Psoas muscle (tissue), 8 donors: Measurements from ENCODE around the gene DSC2. TPM values are rescaled to one million over a fixed set of nuclear protein-coding genes. Genes with fewer than 3 reads are reported as not detected.

ENCODE experiments used
- ATAC-seq, 4 donors: fragments of 200-7000 bp; cut with Tn5 transposase; one replicate each; pipeline ENCODE4 v1.9.1; 2020; ENCODE audit warnings: moderate library complexity in 3 of 4, mild to moderate bottlenecking in 2 of 4
- DNase-seq, 2 donors: peaks; one replicate each; pipeline ENCODE4 v3.0.0-alpha.2; 2020
- H3K27ac ChIP-seq: fragments of 200-600 bp; one replicate; pipeline ENCODE4 v1.8.0; 2022
- H3K27me3 ChIP-seq, 3 donors: fragments of 200-600 bp in 1 of 3; one replicate each; pipeline versions ENCODE4 v1.6.1 to v1.8.0; 2013 to 2022; ENCODE audit warnings: low read length in 2 of 3, mild to moderate bottlenecking in 2 of 3, moderate library complexity in 1 of 3; ENCODE audit not compliant: insufficient read depth in 3 of 3
- H3K36me3 ChIP-seq, 2 donors: fragments of 200-600 bp in 1 of 2; one replicate each; pipeline versions ENCODE4 v1.6.1 to v1.8.0; 2013 to 2022; ENCODE audit warnings: low read depth in 1 of 2, mild to moderate bottlenecking in 1 of 2, moderate library complexity in 1 of 2; ENCODE audit not compliant: insufficient read depth in 1 of 2
- H3K4me1 ChIP-seq: fragments of 200-600 bp; one replicate; pipeline ENCODE4 v1.8.0; 2022
- H3K4me3 ChIP-seq: fragments of 200-600 bp; one replicate; pipeline ENCODE4 v1.8.0; 2022; ENCODE audit warnings: mild to moderate bottlenecking
- H3K9me3 ChIP-seq: fragments of 200-600 bp; one replicate; pipeline ENCODE4 v1.8.0; 2022
- CTCF ChIP-seq: fragments of 200-600 bp; IDR thresholded peaks from one replicate; pipeline ENCODE4 v1.8.0; 2022; ENCODE audit warnings: antibody characterized with exemption
- WGBS, 3 donors: extraction: QIAGEN DNeasy Blood & Tissue Kit; methylation state at CpG; one replicate each; pipeline versions ENCODE4 v1.1.6 to v1.1.7; 2013; 5-methylcytosine and 5-hydroxymethylcytosine counted together
- intact Hi-C, 2 donors: fragments of 100-400 bp; cut with DNase I; formaldehyde crosslinking; loops; one replicate each; pipeline versions ENCODE4 v1.11.0 to v1.14.2; 2022
- polyA plus RNA-seq, 3 donors: library from polyadenylated mRNA; stranded (reverse); fragments of 200-250 nt; gene quantifications; one replicate each; pipeline ENCODE4 v1.2.3, GENCODE V29; 2013
- total RNA-seq, 4 donors: library from RNA; stranded (reverse); fragmentation: NEBNext Ultra II Directional in 2 of 4; extraction: Animal tissue kit (Norgen Biotek cat#: 25700) in 2 of 4; gene quantifications; one replicate each; pipeline versions ENCODE4 v1.2.1 to v1.2.4, GENCODE V29; 2021 to 2023
- donor health status: healthy with polysubstance abuse.
- donor health status: DM: no; HTN: no; CAD: no; lungs with moderate emphysema.
- donor health status: Bipolar disorder and iron deficiency.
- donor health status: healthy.
- donor health status: DM: yes; HTN: yes; CAD: no.
- donor health status: DM: no; HTN: no; CAD: no.
- donor health status: DM: no; HTN: no; CAD: no.
- donor health status: DM: yes; HTN: yes; CAD: no.

Gene DSC2
- total and polyA plus RNA-seq, 7 donors = 0.11 to 2.4 (median 0.66) TPM

GRCh38 chr18:31077878-31078277, 24.3 kb downstream of the DSC2 start:
- WGBS, 3 donors = 81 to 90% (median 83%) methylated on average over 1 of the region's 1 CpG
- Histone ChIP-seq H3K27me3 (peaks cover 0 to 1% (median 0%) of the 10 kb centered on the region in 3 donors), H3K9me3 (no peaks in the 10 kb centered on the region), H3K4me3 (no peak overlapping the region), H3K27ac (no peak overlapping the region), H3K4me1 (no peaks in the 10 kb centered on the region), H3K36me3 (no peaks in the 10 kb centered on the region)
- DNase-seq = no peak
- no peak for ATAC-seq
- intact Hi-C loops = no loop called here
- TF ChIP-seq CTCF = no peak

- Histone ChIP-seq H3K9me3 (no peaks in the 10 kb centered on the region), H3K4me1 (no peaks in the 10 kb centered on the region), H3K4me3 (no peak overlapping the region), H3K36me3 (no peaks in the 10 kb centered on the region), H3K27ac (no peak overlapping the region), H3K27me3 (peaks cover 0 to 1% (median 0%) of the 10 kb centered on the region in 3 donors)
- 76 to 82% (median 79%) methylated on average over 4 of the region's 4 CpGs for WGBS, 3 donors
- no peak for TF ChIP-seq CTCF
- intact Hi-C loops = no loop called here
- no peak for DNase-seq
- ATAC-seq = no peak
Observed at GRCh38 chr18:31072175-31072574, 30.0 kb downstream of the DSC2 start.

- Histone ChIP-seq H3K36me3 (no peaks in the 10 kb centered on the region), H3K27ac (no peak overlapping the region), H3K9me3 (no peaks in the 10 kb centered on the region), H3K27me3 (peaks cover 0 to 1% (median 0%) of the 10 kb centered on the region in 3 donors), H3K4me1 (no peaks in the 10 kb centered on the region), H3K4me3 (no peak overlapping the region)
- DNase-seq (no peak), ATAC-seq (no peak)
- intact Hi-C loops = no loop called here
- no peak for TF ChIP-seq CTCF
- WGBS, 3 donors = 39 to 48% (median 42%) methylated on average over 3 of the region's 3 CpGs
Observed at GRCh38 chr18:31070206-31070605, 32.0 kb downstream of the DSC2 start.

GRCh38 chr18:31066266-31066665, 36.0 kb downstream of the DSC2 start:
- Histone ChIP-seq H3K36me3 (no peaks in the 10 kb centered on the region), H3K27me3 (no peaks in the 10 kb centered on the region), H3K27ac (no peak overlapping the region), H3K4me3 (no peak overlapping the region), H3K4me1 (no peaks in the 10 kb centered on the region), H3K9me3 (no peaks in the 10 kb centered on the region)
- TF ChIP-seq CTCF = no peak
- ATAC-seq (no peak), DNase-seq (no peak)
- 94 to 100% (median 97%) methylated on average over 1 of the region's 1 CpG for WGBS, 3 donors
- intact Hi-C loops = no loop called here

- no peak for TF ChIP-seq CTCF
- Histone ChIP-seq H3K27ac (no peak overlapping the region), H3K4me3 (no peak overlapping the region), H3K9me3 (no peaks in the 10 kb centered on the region), H3K36me3 (no peaks in the 10 kb centered on the region), H3K27me3 (no peaks in the 10 kb centered on the region), H3K4me1 (no peaks in the 10 kb centered on the region)
- intact Hi-C loops = no loop called here
- ATAC-seq (no peak), DNase-seq (no peak)
- WGBS, 3 donors = 66 to 72% (median 69%) methylated on average over 6 of the region's 6 CpGs
Observed at GRCh38 chr18:31065036-31065773, 37.0 kb downstream of the DSC2 start.
